ENCODE results near the gene ADD3. TPM values are rescaled to one million over a fixed set of nuclear protein-coding genes. Genes with fewer than 3 reads are reported as not detected.

The ADD3 gene
- total RNA-seq, 2 donors from 2014 or later, result 183 to 241 TPM

- WGBS, 2 experiments (ENCODE audit: insufficient coverage in 1 of 2, insufficient read length in 1 of 2), result no CpG with 5 or more reads among the region's 1 CpG
- TF ChIP-seq CTCF (conservative IDR thresholded peaks at IDR 0.05), result no peak
- H3K27ac Mint-ChIP-seq, result no peak overlapping the region
- H3K4me1 ChIP-seq (ENCODE audit: control insufficient read depth, insufficient read depth, low read length), result peaks cover 20% of the 10 kb centered on the region
- H3K27ac ChIP-seq (ENCODE audit: low read depth, low read length), result no peak overlapping the region
- H3K4me1 Mint-ChIP-seq, result peaks cover 38% of the 10 kb centered on the region
- H3K4me3 Mint-ChIP-seq, result no peak overlapping the region
- H3K36me3 Mint-ChIP-seq (ENCODE audit: low read depth), result no peaks in the 10 kb centered on the region
- H3K9me3 Mint-ChIP-seq, result no peaks in the 10 kb centered on the region
- H3K9ac ChIP-seq (ENCODE audit: extremely low read depth, low read length, poor library complexity, severe bottlenecking), result no peak overlapping the region
- no peaks in the 10 kb centered on the region for H3K9me3 ChIP-seq (ENCODE audit: control insufficient read depth, low read length)
- H3K4me3 ChIP-seq (ENCODE audit: low read length), result no peak overlapping the region
- no peak for DNase-seq
- no peaks in the 10 kb centered on the region for H3K36me3 ChIP-seq (ENCODE audit: control insufficient read depth, insufficient read depth, low read length)
- no peaks in the 10 kb centered on the region for H3K27me3 ChIP-seq (ENCODE audit: control insufficient read depth, insufficient read depth, low read length, poor library complexity, severe bottlenecking)
- H3K27me3 Mint-ChIP-seq (ENCODE audit: insufficient read depth), result no peaks in the 10 kb centered on the region
Observed at GRCh38 chr10:109962247-109962646, 45.5 kb upstream of the ADD3 start.

- no peak overlapping the region for H3K9ac ChIP-seq (ENCODE audit: extremely low read depth, low read length, poor library complexity, severe bottlenecking)
- no peak for DNase-seq
- no peaks in the 10 kb centered on the region for H3K9me3 Mint-ChIP-seq
- no peak overlapping the region for H3K27ac Mint-ChIP-seq
- no peaks in the 10 kb centered on the region for H3K27me3 Mint-ChIP-seq (ENCODE audit: insufficient read depth)
- H3K27ac ChIP-seq (ENCODE audit: low read depth, low read length), result no peak overlapping the region
- peaks cover 46% of the 10 kb centered on the region for H3K4me1 Mint-ChIP-seq
- no peaks in the 10 kb centered on the region for H3K36me3 ChIP-seq (ENCODE audit: control insufficient read depth, insufficient read depth, low read length)
- H3K4me3 Mint-ChIP-seq, result no peak overlapping the region
- H3K4me3 ChIP-seq (ENCODE audit: low read length), result no peak overlapping the region
- WGBS, 2 experiments (ENCODE audit: insufficient coverage in 1 of 2, insufficient read length in 1 of 2), result 90 to 96% methylated on average over 5 of the region's 5 CpGs
- H3K4me1 ChIP-seq (ENCODE audit: control insufficient read depth, insufficient read depth, low read length), result peaks cover 31% of the 10 kb centered on the region
- no peak for TF ChIP-seq CTCF (conservative IDR thresholded peaks at IDR 0.05)
- no peaks in the 10 kb centered on the region for H3K36me3 Mint-ChIP-seq (ENCODE audit: low read depth)
- H3K27me3 ChIP-seq (ENCODE audit: control insufficient read depth, insufficient read depth, low read length, poor library complexity, severe bottlenecking), result no peaks in the 10 kb centered on the region
- H3K9me3 ChIP-seq (ENCODE audit: control insufficient read depth, low read length), result no peaks in the 10 kb centered on the region
Observed at GRCh38 chr10:109963439-109963838, 44.3 kb upstream of the ADD3 start.

- 93 to 94% methylated on average over 9 to 10 of the region's 10 CpGs for WGBS, 2 experiments (ENCODE audit: insufficient coverage in 1 of 2, insufficient read length in 1 of 2)
- Histone ChIP-seq H3K9ac (ENCODE audit: extremely low read depth, low read length, poor library complexity, severe bottlenecking) (no peak overlapping the region), H3K4me1 (ENCODE audit: control insufficient read depth, insufficient read depth, low read length) (peaks cover 36% of the 10 kb centered on the region), H3K9me3 (ENCODE audit: control insufficient read depth, low read length) (no peaks in the 10 kb centered on the region), H3K36me3 (ENCODE audit: control insufficient read depth, insufficient read depth, low read length) (no peaks in the 10 kb centered on the region), H3K27ac (ENCODE audit: low read depth, low read length) (no peak overlapping the region), H3K4me3 (ENCODE audit: low read length) (no peak overlapping the region), H3K27me3 (ENCODE audit: control insufficient read depth, insufficient read depth, low read length, poor library complexity, severe bottlenecking) (no peaks in the 10 kb centered on the region)
- Mint-ChIP-seq H3K36me3 (ENCODE audit: low read depth) (no peaks in the 10 kb centered on the region), H3K4me1 (peaks cover 52% of the 10 kb centered on the region), H3K27ac (peak overlapping the region; percentile 41), H3K27me3 (ENCODE audit: insufficient read depth) (no peaks in the 10 kb centered on the region), H3K4me3 (no peak overlapping the region), H3K9me3 (no peaks in the 10 kb centered on the region)
- no peak for TF ChIP-seq CTCF (conservative IDR thresholded peaks at IDR 0.05)
- no peak for DNase-seq
Observed at GRCh38 chr10:109964318-109964717, 43.5 kb upstream of the ADD3 start.
